ENCODE results near the gene REV3L. TPM values are rescaled to one million over a fixed set of nuclear protein-coding genes. Genes with fewer than 3 reads are reported as not detected.

Gene REV3L
- total RNA-seq, 1 donor from 2014 or later, result 23.0 TPM

DNA sequence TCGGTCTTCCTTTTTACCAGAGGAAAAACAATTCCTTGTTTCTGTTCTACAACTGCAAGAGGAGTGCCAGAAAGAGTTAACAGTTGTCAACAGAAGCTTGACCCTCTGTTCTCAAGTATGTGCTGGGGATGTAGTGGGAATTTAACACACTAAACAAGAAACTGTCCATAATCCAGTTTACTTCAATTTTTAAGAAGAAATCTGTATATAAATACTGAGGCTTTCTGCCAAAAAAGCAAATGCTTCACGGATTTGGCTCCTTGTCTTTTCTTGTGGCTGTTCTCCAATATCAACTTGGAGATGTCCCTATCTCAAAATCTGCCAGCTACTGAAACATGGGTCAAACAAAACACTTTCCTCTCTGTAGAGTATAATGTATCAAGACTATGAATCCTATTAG is 26.8 kb downstream of the REV3L start:
- H3K9me3 ChIP-seq (ENCODE audit: insufficient read depth, low read depth, low read length), result no peaks in the 10 kb centered on the region
- H3K4me3 Mint-ChIP-seq (ENCODE audit: unreplicated experiment), result no peak overlapping the region
- H3K27ac Mint-ChIP-seq (ENCODE audit: unreplicated experiment), result no peak overlapping the region
- no peak overlapping the region for H3K4me2 ChIP-seq (ENCODE audit: low read length)
- H3K27me3 Mint-ChIP-seq (ENCODE audit: low read depth, unreplicated experiment), result no peaks in the 10 kb centered on the region
- no peak overlapping the region for H3K4me3 ChIP-seq (ENCODE audit: insufficient read depth, low read depth, low read length)
- H3K36me3 ChIP-seq (ENCODE audit: insufficient read depth, low read length), result no peaks in the 10 kb centered on the region
- FAIRE-seq (no peak), DNase-seq (ENCODE audit: low read depth) (no peak)
- H3K36me3 Mint-ChIP-seq (ENCODE audit: low read depth, unreplicated experiment), result peaks cover 10% of the 10 kb centered on the region
- peaks cover 91% of the 10 kb centered on the region for H3K79me2 ChIP-seq (ENCODE audit: insufficient read depth, low read length)
- H3K4me1 ChIP-seq (ENCODE audit: insufficient read depth, low read length), result peaks cover 8% of the 10 kb centered on the region
- no peak overlapping the region for H2AFZ ChIP-seq (ENCODE audit: low read depth, low read length)
- TF ChIP-seq EZH2 (IDR thresholded peaks at IDR 0.05; ENCODE audit: insufficient read depth, low read length), result no peak
- TF ChIP-seq, protein P1, sequence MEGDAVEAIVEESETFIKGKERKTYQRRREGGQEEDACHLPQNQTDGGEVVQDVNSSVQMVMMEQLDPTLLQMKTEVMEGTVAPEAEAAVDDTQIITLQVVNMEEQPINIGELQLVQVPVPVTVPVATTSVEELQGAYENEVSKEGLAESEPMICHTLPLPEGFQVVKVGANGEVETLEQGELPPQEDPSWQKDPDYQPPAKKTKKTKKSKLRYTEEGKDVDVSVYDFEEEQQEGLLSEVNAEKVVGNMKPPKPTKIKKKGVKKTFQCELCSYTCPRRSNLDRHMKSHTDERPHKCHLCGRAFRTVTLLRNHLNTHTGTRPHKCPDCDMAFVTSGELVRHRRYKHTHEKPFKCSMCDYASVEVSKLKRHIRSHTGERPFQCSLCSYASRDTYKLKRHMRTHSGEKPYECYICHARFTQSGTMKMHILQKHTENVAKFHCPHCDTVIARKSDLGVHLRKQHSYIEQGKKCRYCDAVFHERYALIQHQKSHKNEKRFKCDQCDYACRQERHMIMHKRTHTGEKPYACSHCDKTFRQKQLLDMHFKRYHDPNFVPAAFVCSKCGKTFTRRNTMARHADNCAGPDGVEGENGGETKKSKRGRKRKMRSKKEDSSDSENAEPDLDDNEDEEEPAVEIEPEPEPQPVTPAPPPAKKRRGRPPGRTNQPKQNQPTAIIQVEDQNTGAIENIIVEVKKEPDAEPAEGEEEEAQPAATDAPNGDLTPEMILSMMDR (IDR thresholded peaks at IDR 0.05; ENCODE audit: insufficient read depth, low read depth, low read length), result no peak
- H3K9me3 Mint-ChIP-seq (ENCODE audit: unreplicated experiment), result peaks cover 10% of the 10 kb centered on the region
- H3K27me3 ChIP-seq (ENCODE audit: insufficient read depth, low read length), result no peaks in the 10 kb centered on the region
- H3K27ac ChIP-seq (ENCODE audit: low read depth, low read length), result no peak overlapping the region
- H3K4me1 Mint-ChIP-seq (ENCODE audit: low read depth, unreplicated experiment), result no peaks in the 10 kb centered on the region
- H4K20me1 ChIP-seq (ENCODE audit: insufficient read depth, low read length), result peaks cover 42% of the 10 kb centered on the region
- no peak overlapping the region for H3K9ac ChIP-seq (ENCODE audit: low read length)

DNA sequence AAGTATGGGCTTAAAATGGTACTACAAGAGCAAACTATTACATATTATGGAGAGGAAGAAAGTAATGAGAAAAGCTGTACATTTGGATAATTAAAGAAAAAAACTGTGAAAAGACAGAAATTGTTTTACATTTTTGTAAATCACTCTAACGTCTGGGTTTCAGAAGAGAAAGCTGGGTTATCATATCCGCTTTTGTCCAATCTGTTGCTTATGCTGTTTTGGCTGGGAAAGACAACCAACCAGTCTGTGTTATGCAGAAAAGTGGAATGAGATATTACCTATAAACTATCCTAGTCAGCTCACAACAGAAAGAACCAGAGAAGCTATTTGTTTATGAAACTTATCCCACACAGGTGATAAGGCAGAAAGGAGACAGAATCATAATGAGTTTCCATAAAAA is 32.4 kb downstream of the REV3L start:
- no peak for FAIRE-seq
- H3K9me3 Mint-ChIP-seq (ENCODE audit: unreplicated experiment), result no peaks in the 10 kb centered on the region

DNA sequence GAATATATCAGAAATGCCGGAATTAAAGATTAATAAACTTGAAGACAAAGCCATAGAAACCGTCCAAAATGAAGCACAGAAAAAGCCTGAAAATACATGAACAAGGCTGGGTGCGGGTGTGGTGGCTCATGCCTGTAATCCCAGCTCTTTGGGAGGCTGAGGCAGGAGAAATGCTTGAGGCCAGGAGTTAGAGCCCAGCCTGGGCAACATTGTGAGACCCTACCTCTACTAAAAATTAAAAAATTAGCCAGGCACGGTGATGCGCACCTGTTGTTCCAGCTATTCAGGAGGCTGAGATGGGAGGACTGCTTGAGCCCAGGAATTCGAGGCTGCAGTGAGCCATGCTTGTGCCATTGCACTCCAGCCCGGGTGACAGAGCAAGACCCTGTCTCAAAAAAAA is 32.9 kb downstream of the REV3L start:
- Histone ChIP-seq H3K27me3 (ENCODE audit: insufficient read depth, low read length) (no peaks in the 10 kb centered on the region), H3K9me3 (ENCODE audit: insufficient read depth, low read depth, low read length) (no peaks in the 10 kb centered on the region), H3K27ac (ENCODE audit: low read depth, low read length) (no peak overlapping the region), H4K20me1 (ENCODE audit: insufficient read depth, low read length) (peaks cover 35% of the 10 kb centered on the region), H3K79me2 (ENCODE audit: insufficient read depth, low read length) (peaks cover 91% of the 10 kb centered on the region), H3K36me3 (ENCODE audit: insufficient read depth, low read length) (no peaks in the 10 kb centered on the region), H3K4me3 (ENCODE audit: insufficient read depth, low read depth, low read length) (no peak overlapping the region), H3K4me2 (ENCODE audit: low read length) (no peak overlapping the region), H3K9ac (ENCODE audit: low read length) (no peak overlapping the region), H3K4me1 (ENCODE audit: insufficient read depth, low read length) (no peaks in the 10 kb centered on the region), H2AFZ (ENCODE audit: low read depth, low read length) (no peak overlapping the region)
- TF ChIP-seq EZH2 (IDR thresholded peaks at IDR 0.05; ENCODE audit: insufficient read depth, low read length), result no peak
- TF ChIP-seq, protein P1 (IDR thresholded peaks at IDR 0.05; ENCODE audit: insufficient read depth, low read depth, low read length), result no peak
- H3K27ac Mint-ChIP-seq (ENCODE audit: unreplicated experiment), result no peak overlapping the region
- no peak for FAIRE-seq
- H3K9me3 Mint-ChIP-seq (ENCODE audit: unreplicated experiment), result no peaks in the 10 kb centered on the region
- H3K4me1 Mint-ChIP-seq (ENCODE audit: low read depth, unreplicated experiment), result peaks cover 6% of the 10 kb centered on the region
- H3K27me3 Mint-ChIP-seq (ENCODE audit: low read depth, unreplicated experiment), result no peaks in the 10 kb centered on the region
- H3K4me3 Mint-ChIP-seq (ENCODE audit: unreplicated experiment), result no peak overlapping the region
- no peak for DNase-seq (ENCODE audit: low read depth)
- peaks cover 2% of the 10 kb centered on the region for H3K36me3 Mint-ChIP-seq (ENCODE audit: low read depth, unreplicated experiment)

More for the DNA sequence above, 32.4 kb downstream of the REV3L start:
- H3K27ac Mint-ChIP-seq (ENCODE audit: unreplicated experiment), result no peak overlapping the region
- Histone ChIP-seq H3K27me3 (ENCODE audit: insufficient read depth, low read length) (no peaks in the 10 kb centered on the region), H3K4me1 (ENCODE audit: insufficient read depth, low read length) (no peaks in the 10 kb centered on the region), H3K36me3 (ENCODE audit: insufficient read depth, low read length) (no peaks in the 10 kb centered on the region), H3K79me2 (ENCODE audit: insufficient read depth, low read length) (peaks cover 92% of the 10 kb centered on the region), H4K20me1 (ENCODE audit: insufficient read depth, low read length) (peaks cover 36% of the 10 kb centered on the region), H3K9me3 (ENCODE audit: insufficient read depth, low read depth, low read length) (no peaks in the 10 kb centered on the region), H3K27ac (ENCODE audit: low read depth, low read length) (no peak overlapping the region), H3K4me3 (ENCODE audit: insufficient read depth, low read depth, low read length) (no peak overlapping the region), H3K9ac (ENCODE audit: low read length) (no peak overlapping the region), H2AFZ (ENCODE audit: low read depth, low read length) (no peak overlapping the region), H3K4me2 (ENCODE audit: low read length) (no peak overlapping the region)
- peaks cover 4% of the 10 kb centered on the region for H3K4me1 Mint-ChIP-seq (ENCODE audit: low read depth, unreplicated experiment)
- no peaks in the 10 kb centered on the region for H3K27me3 Mint-ChIP-seq (ENCODE audit: low read depth, unreplicated experiment)
- DNase-seq (ENCODE audit: low read depth), result no peak
- peaks cover 2% of the 10 kb centered on the region for H3K36me3 Mint-ChIP-seq (ENCODE audit: low read depth, unreplicated experiment)
- TF ChIP-seq EZH2 (IDR thresholded peaks at IDR 0.05; ENCODE audit: insufficient read depth, low read length), result no peak
- TF ChIP-seq, protein P1 (IDR thresholded peaks at IDR 0.05; ENCODE audit: insufficient read depth, low read depth, low read length), result no peak
- H3K4me3 Mint-ChIP-seq (ENCODE audit: unreplicated experiment), result no peak overlapping the region
